HG03521 (cell line): Measurements from ENCODE around the gene GATAD2B.
"Not testable (repeated sequence)": the region's sequence is repeated elsewhere in the genome, so short reads cannot be mapped to it uniquely, and the experiment has no call there.

Source experiments
- ATAC-seq: cut with Tn5 transposase; IDR thresholded peaks from one replicate; pipeline ENCODE4 v1.9.1; 2021; ENCODE audit warnings: mild to moderate bottlenecking, moderate library complexity; ENCODE audit not compliant: unreplicated experiment

GATAD2B gene

GRCh38 chr1:153932156-153933131, 9.7 kb upstream of the GATAD2B start:
- ATAC-seq, result no peak

- ATAC-seq, result no peak
Measured at GRCh38 chr1:153929981-153930948, 7.5 kb upstream of the GATAD2B start.

- no peak for ATAC-seq
Measured at GRCh38 chr1:153929426-153929825, 6.7 kb upstream of the GATAD2B start.

- ATAC-seq, result no peak
Measured at GRCh38 chr1:153928791-153929341, 6.1 kb upstream of the GATAD2B start.

GRCh38 chr1:153928245-153928644, 5.5 kb upstream of the GATAD2B start:
- ATAC-seq, result no peak

GRCh38 chr1:153926405-153926804, 3.6 kb upstream of the GATAD2B start:
- no peak for ATAC-seq

GRCh38 chr1:153922076-153922971, 448 bp downstream of the GATAD2B start:
- peak; percentile 32 for ATAC-seq

- no peak for ATAC-seq
Measured at GRCh38 chr1:153921803-153922075, 1.0 kb downstream of the GATAD2B start.

GRCh38 chr1:153921080-153921802, 1.5 kb downstream of the GATAD2B start:
- ATAC-seq, result no peak

- no peak for ATAC-seq
Measured at GRCh38 chr1:153919876-153920852, 2.6 kb downstream of the GATAD2B start.

GRCh38 chr1:153916297-153916696, 6.5 kb downstream of the GATAD2B start:
- no peak for ATAC-seq

GRCh38 chr1:153912349-153912748, 10.4 kb downstream of the GATAD2B start:
- no peak for ATAC-seq

GRCh38 chr1:153910560-153910959, 12.2 kb downstream of the GATAD2B start:
- ATAC-seq, result not testable (repeated sequence)

- ATAC-seq, result no peak
Measured at GRCh38 chr1:153908071-153908470, 14.7 kb downstream of the GATAD2B start.

GRCh38 chr1:153907134-153907533, 15.6 kb downstream of the GATAD2B start:
- no peak for ATAC-seq

GRCh38 chr1:153906396-153906795, 16.4 kb downstream of the GATAD2B start:
- no peak for ATAC-seq

- ATAC-seq, result not testable (repeated sequence)
Measured at GRCh38 chr1:153905908-153906307, 16.9 kb downstream of the GATAD2B start.

GRCh38 chr1:153903841-153904455, 18.8 kb downstream of the GATAD2B start:
- no peak for ATAC-seq
